ENCODE results near the gene RPS18.

- TF ChIP-seq POLR2A (IDR thresholded peaks at IDR 0.05; ENCODE audit: low read depth, low read length) (peak; percentile 100), RAD21 (IDR thresholded peaks at IDR 0.05; ENCODE audit: insufficient read depth, low read depth, low read length) (no peak), USF2 (IDR thresholded peaks at IDR 0.05; ENCODE audit: borderline replicate concordance, low read depth, low read length) (no peak), SMARCA5 (IDR thresholded peaks at IDR 0.05) (peak; percentile 57), CTCF (IDR thresholded peaks at IDR 0.05 in 2 of 3, conservative IDR thresholded peaks at IDR 0.05 in 1 of 3; ENCODE audit: control insufficient read depth in 2 of 3, extremely low read depth in 1 of 3, insufficient read depth in 1 of 3, low read depth in 3 of 3, low read length in 3 of 3) (no peak), ZBTB33 (IDR thresholded peaks at IDR 0.05) (no peak), CHD1 (IDR thresholded peaks at IDR 0.05; ENCODE audit: low read depth, low read length) (0 out of 2 replicates have a peak, but pooled peaks have one; percentile 60), EZH2 (IDR thresholded peaks at IDR 0.05; ENCODE audit: borderline replicate concordance, control insufficient read depth, low read depth, low read length) (no peak), POLR2AphosphoS2 (IDR thresholded peaks at IDR 0.05; ENCODE audit: low read depth, low read length) (peak; percentile 99), GATAD2B (conservative IDR thresholded peaks at IDR 0.05; ENCODE audit: low read depth) (peak; percentile 46), CEBPB (IDR thresholded peaks at IDR 0.05; ENCODE audit: borderline replicate concordance in 1 of 2, low read depth in 2 of 2, low read length in 2 of 2) (no peak), JUND (IDR thresholded peaks at IDR 0.05; ENCODE audit: low read depth, low read length) (no peak), TAF1 (IDR thresholded peaks at IDR 0.05; ENCODE audit: borderline replicate concordance, low read depth, low read length) (peak; percentile 98)
These were observed at the start of gene RPS18, which contains the start of gene VPS52 for GRCh38 chr6:33271468-33272274.
